HG03558 (cell line): Measurements from ENCODE around the gene AOPEP.
A peak's percentile ranks its signal among the peaks of the same experiment; 100 is the strongest.

Experiments used
- ATAC-seq: cut with Tn5 transposase; IDR thresholded peaks from one replicate; pipeline ENCODE4 v1.9.1; 2021; ENCODE audit warnings: moderate number of reproducible peaks; ENCODE audit not compliant: unreplicated experiment; ENCODE audit errors: extremely low read depth

Gene AOPEP, protein sequence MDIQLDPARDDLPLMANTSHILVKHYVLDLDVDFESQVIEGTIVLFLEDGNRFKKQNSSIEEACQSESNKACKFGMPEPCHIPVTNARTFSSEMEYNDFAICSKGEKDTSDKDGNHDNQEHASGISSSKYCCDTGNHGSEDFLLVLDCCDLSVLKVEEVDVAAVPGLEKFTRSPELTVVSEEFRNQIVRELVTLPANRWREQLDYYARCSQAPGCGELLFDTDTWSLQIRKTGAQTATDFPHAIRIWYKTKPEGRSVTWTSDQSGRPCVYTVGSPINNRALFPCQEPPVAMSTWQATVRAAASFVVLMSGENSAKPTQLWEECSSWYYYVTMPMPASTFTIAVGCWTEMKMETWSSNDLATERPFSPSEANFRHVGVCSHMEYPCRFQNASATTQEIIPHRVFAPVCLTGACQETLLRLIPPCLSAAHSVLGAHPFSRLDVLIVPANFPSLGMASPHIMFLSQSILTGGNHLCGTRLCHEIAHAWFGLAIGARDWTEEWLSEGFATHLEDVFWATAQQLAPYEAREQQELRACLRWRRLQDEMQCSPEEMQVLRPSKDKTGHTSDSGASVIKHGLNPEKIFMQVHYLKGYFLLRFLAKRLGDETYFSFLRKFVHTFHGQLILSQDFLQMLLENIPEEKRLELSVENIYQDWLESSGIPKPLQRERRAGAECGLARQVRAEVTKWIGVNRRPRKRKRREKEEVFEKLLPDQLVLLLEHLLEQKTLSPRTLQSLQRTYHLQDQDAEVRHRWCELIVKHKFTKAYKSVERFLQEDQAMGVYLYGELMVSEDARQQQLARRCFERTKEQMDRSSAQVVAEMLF

DNA sequence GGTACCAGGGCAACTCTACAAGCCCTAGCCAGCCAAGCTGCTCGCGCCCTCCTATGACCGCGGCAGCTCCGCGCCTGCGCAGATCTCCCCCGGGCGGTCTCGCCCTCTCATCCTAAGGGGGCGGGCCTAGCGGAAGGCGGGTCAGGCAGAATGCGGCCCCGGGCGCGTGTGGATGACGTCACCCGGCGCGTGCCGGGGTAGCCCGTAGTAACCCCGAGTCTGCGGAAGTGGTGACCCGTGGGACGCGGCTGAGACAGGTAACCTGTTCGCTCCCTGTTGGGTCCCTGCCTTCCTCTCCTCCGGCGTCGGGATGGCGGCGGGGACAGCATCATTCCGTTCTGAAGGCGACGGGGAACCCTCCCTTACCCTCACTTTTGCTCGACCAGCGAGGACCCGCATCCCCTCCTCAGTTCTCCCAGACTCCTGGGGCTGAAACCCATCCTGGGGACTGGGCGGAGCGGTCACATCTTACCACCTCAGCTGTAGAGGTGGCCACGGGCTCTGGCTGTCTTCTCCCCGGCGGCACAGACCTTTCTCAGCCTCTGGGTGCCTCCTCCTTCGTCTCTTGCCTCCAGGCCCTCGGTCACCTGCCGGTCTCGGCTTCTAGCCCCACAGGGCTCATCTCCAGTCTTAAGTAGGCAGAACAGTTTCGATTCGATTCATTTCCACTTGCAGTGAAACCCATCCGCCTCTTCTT lies at the start of gene AOPEP:
Gene AOPEP (plus strand): TSS at position 205 of the 697 bp plus-strand sequence. CDS start 33,085 bp downstream, outside the sequence.
- peak; percentile 93 for ATAC-seq

DNA sequence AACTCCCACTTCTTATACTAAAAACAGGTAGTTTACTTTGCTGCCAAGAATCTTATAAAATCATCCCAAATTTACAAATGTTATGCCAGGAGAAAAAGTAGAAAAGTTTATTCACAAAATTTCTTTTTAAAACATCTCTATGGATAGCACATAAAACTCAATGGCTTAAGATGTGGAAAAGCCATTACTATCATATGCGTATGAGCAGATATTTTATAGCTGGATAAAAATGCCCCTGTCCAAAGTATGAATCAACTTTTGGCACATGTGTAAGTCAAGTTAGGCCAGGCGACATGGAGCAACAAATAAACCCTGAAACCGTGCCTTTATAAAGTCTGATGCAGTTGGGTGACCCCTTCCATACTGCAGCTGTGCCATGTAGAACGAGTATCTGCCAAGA lies 48.6 kb upstream of the AOPEP start:
- no peak for ATAC-seq

DNA sequence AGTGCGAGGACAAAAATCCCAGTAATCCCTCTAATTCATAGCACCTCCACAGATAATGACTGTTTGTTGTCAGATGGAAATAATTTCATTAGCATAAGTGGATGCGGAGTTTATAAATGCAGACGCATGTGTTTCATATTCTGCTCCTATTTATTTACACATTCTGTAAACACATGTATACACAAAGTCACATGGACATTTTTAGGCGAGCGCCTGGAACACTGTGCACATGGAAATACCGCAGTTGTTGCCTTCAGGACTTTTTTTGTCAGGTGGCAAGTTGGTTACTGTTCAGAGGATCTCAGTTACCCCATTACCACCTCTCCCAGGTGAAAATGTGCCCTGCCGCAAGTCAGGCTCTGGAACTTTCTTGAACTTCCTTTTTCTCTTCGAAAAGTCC lies 46.9 kb upstream of the AOPEP start:
- ATAC-seq: no peak

DNA sequence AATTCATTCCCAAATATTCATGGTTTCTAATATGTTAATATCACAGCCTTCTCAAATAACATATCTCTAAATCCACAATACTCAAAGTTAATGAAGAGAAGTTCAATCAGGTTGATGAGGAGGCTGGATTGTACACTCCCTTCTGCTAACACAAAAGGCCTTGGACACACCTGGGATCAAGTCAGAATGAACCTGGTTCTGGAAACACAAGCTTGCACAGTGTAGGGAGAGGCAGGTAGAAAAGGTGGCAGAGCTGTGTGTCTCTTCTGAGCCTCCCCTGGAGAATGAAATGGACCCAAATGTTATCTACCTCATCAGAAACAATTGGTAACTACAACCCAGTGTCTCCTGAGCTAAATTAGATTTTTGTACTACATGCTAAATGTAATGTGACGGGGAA lies 46.5 kb upstream of the AOPEP start:
- no peak for ATAC-seq

DNA sequence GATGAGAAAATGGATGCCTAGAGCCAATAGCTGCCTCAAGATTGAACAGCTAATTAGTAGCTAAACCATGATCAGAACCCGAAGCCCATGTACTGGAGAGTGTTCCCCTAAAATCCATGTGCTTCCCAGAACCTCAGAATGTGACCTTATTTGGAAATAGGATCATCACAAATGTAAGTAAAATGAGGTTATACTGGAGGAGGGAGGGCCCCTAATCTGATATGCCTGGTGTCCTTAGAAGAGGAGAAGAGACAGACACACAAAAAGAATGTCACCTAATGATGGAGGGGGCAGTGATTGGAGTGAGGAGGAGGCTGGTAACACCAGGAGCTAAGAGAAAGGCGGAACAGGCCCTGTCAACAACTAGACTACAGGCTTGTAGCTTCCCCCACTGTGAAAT lies 45.9 kb upstream of the AOPEP start:
- ATAC-seq: no peak

DNA sequence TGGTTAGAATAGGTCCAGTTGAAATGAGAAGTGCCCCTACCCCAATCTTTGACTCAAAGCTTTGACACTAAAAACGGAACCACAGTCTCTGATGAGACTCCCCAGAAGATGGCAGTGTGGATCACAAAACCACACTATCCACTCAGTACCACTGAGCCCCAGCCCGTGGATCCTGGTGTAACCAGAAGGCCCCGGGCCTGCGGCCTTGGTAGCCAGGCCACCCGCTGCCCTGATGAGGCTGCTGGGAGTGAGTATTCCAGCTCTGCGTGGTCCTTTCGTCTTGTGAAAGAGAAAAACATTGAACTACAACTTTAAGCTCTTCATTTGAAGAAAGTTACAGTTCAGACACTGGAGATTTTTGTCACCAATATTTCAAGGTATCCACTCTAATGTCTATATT lies 45.0 kb upstream of the AOPEP start:
- ATAC-seq: no peak

DNA sequence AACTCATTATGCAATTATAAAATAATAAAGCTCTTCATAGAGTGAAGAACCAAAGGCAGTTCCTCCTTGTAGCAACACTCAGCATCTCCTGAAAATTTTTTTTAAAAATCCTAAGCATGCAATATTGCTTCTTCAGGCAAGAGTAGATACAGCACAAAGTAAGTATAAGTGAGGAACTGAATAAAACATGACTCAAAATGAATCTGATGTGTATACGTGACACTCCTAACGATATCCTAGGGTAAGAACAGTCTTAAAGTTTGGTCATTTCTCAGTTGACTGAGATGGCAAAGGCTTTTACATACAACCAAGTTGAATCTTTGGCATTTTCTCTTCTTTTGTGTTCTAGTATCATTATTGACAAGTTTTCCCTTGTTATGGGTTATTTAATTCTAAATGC lies 41.1 kb upstream of the AOPEP start:
- ATAC-seq: no peak

DNA sequence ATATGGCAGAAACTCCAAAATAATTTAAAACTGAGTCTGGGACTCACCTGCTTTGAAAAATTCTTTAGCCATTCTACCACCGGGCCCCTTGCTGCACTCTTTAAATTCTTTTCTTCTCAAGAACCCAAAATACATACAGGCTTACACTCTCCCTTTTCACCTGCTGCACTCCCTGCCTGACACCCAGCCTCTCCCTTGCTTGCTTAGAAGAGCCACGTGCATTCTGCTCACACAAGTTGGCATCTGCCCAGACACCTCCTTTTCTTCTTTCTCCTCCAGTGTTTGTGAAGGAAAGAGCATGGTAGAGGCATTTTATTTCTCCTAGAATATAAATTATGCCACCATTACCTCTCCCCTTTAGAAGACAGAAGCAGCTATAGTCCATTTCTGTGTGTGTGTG lies 39.0 kb upstream of the AOPEP start:
- no peak for ATAC-seq

DNA sequence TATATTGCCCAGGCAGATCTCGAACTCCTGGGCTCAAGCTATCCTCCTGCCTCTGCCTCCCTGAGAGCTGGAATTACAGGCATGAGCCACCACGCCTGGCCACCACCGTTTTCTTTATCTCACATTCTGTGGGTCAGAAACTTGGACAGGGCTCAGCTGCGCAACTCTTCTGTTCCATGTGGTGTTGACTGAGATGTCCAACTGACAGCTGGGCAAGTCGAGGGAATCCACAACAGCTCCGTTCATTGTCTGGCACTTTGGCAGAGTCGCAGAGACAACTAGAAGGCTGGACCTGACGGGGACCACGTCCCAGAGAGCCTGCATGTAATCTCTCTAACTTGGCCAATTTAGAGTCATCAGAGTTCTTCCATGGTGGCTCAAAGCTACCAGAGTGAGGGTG lies 36.2 kb upstream of the AOPEP start:
- ATAC-seq: no peak

DNA sequence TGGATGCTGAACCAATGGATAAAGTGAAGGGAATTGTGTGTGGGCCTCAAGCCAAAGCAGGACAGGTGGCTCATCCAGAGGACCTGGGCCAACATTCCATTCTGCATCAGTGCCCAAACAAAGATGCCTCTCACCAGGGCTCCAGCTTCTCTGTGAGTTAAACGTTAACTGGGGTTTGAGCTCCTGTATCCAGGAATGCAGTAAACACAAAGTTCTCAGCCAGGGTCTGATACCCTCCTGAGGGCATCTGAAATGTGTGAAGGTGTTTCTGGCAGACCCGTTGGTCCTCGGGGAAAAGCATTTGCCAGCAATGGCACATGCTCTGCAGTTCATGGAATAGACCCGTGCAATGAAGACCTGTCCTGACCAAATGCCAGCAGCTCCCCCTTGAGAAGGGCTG lies 33.9 kb upstream of the AOPEP start:
- ATAC-seq: no peak

DNA sequence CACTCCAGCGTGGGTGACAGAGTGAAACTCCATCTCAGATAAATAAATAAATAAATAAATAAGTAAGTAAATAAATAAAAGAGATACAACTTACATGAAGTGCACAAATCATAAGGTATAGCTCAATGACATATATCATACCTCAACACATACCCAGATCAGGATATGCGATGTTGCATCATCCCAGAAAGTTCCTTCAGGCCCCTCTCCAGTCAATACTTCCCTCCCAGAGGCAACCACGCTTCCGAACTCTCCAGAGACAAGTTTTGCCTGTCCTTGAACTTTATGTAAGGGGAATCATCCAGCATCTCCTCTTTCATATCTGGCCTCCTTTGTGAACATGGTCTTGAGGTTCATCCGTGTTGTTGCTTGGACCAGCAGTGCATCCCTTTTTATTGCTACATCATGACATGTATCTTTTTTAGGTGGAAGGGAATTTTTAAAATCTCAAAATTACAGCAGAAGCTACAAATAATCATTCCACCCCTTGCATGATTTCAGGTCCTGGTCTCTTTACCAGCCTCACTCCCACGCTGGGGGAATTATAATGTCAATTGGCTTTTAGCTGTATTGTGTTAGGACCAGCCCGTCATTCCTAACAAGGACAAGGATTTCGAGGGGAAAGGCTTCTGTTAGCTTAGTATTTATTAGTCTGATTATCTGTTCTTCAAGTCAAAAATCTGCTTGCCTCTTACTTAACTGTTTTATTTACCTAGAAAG lies 32.9 kb upstream of the AOPEP start:
- ATAC-seq: no peak

DNA sequence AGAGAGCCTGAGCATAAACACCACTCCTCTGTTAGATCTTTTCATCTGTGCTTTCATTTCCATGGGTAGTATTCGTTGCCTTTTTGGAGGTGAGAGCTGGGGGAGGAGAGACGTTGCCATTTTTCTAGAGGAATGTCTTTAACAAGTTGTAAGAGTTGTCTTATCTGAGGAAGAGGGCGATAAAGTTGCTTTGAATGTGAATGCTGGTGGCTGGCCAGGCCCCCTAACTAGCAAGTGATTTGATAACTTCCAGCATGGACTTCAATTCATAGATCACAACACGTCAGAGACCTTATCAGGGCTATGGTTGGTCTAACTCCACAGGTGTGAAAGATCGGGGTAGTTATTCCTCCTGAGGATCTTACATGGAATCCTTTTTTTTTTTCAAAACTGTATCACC lies 30.0 kb upstream of the AOPEP start:
- ATAC-seq: no peak

DNA sequence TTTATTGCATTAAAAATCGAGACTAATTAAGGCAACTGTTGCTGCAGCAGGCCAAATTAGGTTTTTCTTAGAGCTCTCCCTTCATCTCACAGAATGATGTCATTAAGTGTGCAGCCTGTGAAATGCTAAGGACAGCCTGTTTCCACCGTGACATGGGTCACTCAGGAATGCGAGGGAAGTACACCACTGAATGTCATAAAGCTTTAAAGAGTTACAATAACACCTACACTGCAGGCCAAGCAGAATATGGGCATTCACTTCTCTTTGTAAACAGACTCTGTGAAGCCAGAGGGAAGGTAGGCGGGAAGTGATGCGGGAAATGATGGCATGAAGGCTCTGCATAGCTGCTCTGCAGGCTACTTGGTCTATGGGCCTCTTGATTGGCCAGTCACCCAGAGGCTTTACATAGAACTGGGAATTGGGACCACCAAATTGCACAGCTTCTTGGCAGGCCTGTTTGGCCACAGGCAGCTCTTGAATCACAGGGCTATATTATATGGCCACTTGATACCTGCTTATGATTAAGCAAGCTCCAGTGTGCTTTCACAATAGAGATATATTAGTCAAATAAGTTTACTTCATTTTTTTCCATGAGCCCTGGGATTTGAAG lies 28.4 kb upstream of the AOPEP start:
- ATAC-seq: no peak

DNA sequence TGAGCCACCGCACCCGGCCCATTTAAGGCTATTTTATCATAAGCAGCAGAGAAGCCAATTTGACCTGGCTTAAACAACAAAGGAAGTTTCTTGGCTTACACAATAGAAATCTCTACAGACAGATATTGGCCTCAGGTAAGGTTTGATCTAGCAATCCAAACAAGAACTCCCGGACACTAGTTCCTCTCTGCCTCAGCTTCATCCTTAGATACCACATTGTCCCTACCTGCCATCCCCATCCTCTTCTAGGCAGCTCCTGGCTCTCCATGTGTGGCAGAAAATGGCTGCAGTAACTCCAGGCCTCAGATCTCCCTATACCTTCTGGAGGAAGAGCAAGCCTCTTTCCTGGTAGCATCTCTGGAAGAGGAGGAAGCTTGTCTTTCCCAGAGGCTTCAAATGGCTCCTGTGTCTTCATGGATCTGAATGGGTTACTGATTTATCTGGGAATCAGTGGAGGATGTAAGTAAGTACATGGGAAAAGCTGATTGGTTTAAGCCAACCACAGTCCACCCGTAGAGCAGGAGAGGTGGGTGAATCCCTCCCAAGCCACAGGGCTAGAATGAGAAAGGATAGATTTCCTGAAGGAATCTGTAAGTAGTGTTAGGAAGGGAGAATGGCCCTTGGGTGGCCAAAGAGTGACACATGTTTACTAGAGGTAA lies 26.7 kb upstream of the AOPEP start:
- ATAC-seq: no peak

DNA sequence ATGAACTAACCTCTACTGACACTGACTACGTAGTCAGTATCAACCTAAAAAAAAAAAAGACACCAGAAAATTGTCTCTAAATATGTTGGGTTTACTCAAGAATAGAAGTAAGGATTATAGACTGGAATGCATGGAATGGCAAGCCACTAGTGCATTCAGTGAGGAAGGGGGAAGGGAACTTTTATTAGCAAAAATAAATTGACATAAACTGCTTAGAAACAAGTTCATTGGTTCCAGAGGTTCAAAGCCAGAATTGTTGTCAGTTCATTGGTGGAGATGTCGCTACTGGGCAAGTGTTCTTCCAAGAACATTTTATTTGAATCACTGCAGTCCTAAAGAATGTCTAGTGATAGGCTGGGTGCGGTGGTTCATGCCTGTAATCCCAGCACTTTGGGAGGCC lies 26.1 kb upstream of the AOPEP start:
- no peak for ATAC-seq

DNA sequence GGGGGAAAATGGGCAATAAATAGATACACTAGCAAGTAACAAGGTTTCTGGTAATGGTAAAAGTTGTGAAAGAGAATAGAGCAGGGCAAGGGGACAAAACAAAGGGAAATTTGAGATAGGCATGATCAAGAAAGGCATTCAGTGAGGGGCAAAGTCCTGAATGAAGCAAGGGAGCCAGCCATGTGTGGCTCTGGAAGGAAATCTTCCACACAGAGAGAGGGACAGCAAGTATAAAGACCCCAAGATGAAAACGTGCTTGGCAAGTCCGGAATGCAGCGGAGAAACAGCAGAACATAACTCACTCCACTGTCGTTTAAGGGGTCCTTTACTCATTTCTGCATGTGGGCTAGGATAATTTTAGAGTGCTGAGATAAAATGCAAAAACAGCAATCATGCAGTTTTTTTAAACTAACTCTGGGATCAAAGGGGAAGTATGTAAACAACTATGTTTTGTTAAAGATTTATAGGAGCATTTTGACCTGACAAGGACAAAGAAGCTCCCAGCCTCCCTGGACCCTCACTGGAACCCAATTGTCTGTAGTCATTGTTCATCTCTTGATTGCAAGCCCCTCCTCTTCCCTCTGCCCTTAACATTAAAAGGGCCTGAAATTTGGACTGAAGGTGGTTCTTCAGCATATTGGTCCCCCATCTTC lies 22.9 kb upstream of the AOPEP start:
- no peak for ATAC-seq

DNA sequence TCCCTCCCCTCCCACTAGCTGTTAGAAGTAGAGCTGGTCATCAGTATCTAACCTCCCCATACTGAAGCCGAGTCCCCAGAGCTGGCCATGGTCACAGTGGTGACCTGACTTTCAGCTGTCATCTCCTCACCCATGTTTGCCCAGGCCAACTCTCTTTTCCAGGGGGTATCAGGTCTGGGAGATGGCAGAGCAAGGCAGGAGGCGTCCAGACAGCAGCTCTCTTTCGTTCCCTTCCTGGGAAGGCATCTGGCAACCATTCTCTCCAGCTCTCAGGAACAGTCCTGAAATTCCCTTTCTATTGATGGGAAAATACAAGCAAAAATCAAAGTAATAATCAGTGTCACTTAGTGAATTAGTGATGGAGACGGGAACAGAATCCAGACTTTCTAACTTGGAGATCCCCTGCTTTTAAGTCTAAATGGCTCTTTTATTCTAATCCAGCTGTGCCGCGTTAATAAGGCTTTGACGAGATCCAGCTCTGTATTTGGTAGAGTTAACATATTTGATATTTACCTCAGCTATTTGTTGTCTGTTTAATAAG lies 21.3 kb upstream of the AOPEP start:
- ATAC-seq: no peak

DNA sequence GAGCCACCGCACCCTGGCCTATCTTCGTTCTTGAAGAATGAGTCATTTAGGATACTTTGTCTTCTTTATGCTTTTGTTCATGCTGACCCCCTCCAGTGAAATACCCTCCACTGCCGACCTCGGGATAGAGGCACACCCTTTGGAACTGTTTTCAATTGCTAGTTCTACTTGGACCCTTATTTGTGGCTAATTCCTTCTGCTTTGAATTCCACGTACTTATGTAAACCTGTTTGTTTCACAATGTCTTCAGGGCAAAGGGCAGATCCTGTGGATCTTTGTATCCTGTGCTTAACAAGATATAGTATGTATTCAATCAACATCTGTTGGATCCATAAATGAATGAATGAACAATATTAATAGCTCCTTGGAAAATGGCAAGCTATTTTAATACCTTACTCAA lies 19.6 kb upstream of the AOPEP start:
- no peak for ATAC-seq
